GM19035 (cell line): ENCODE measurements around the gene GIMAP8.

ENCODE experiments used
- ATAC-seq: cut with Tn5 transposase; IDR thresholded peaks from one replicate; pipeline ENCODE4 v1.9.1; 2021; ENCODE audit not compliant: unreplicated experiment

The GIMAP8 gene

DNA sequence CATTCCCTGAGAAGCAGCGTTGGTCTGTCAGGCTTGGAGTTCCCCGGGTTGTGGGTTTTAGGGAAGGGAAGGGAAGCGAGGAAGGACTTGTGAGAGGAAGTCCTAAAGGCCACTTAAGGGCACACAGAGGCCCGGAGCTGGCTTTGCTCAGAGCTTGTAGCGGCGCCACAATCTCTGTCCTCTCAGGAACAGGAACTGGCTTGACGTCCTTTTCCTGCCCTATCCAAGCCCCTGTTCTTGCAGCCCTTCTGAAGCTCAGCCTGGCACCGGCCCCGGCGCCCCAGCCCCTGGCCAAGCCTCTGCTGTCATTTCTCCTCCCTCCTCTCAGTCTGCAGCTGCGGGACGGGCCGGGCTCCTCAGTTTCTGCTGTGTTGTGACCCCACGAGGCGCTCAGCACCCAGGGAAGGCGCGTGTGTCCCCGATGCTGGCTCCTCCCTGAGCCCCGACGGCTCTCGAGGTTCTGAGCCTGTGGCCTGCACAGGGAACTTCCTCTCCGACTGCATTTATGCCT is at the start of gene GIMAP8:
Gene GIMAP8, plus strand, starts transcription at position 140 of the 511 bp plus-strand sequence. CDS start 16,069 bp downstream, outside the sequence.
- no peak for ATAC-seq

DNA sequence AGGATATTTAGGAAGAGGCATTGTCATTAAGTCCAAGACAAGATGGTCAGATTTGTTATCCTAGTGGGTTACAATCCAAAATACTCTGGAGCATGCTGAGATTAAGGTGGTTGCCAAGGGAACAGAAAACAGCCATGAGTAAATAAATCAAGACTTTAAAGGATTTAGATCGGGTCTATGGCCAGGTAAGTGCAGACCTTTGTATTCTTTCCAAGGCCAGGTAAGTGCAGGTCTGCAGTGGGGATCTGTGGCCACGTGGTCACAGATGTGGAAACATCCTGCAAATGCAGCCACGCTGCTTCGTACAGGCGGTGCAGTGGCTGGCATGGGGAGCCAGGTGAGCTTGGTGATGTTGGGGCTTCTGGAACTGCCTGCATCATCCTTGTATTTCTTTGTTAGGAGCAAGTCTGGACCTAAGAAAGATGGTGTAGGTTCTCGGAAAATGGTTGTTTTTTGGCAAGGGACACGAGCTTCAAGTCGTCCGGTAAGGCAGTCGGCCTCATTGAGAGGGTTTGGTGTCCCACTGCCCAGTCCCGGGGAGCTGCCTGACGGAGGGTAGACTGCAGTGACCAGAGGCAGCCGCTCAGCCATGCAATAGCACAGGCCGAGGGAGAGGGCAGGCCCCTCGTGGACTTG is 49.5 kb upstream of the GIMAP8 start:
- no peak for ATAC-seq

DNA sequence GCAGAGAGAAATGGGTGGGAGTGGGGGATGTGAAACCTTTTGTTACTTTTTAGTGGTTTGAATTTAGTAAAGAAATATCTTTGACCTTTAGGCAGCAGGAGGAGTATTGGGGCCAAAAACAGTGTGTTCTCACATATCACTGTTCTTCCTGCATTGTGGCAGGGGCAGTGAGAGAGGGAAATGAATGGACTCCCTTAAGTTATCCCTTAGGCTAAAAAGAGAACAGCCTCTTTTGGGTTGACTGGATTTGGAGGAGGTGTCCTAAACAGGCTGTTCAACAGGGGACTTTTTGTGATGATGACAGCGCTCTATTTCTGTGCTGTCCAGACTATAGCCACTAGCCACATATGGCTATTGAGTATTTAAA is 49.0 kb upstream of the GIMAP8 start:
- no peak for ATAC-seq

DNA sequence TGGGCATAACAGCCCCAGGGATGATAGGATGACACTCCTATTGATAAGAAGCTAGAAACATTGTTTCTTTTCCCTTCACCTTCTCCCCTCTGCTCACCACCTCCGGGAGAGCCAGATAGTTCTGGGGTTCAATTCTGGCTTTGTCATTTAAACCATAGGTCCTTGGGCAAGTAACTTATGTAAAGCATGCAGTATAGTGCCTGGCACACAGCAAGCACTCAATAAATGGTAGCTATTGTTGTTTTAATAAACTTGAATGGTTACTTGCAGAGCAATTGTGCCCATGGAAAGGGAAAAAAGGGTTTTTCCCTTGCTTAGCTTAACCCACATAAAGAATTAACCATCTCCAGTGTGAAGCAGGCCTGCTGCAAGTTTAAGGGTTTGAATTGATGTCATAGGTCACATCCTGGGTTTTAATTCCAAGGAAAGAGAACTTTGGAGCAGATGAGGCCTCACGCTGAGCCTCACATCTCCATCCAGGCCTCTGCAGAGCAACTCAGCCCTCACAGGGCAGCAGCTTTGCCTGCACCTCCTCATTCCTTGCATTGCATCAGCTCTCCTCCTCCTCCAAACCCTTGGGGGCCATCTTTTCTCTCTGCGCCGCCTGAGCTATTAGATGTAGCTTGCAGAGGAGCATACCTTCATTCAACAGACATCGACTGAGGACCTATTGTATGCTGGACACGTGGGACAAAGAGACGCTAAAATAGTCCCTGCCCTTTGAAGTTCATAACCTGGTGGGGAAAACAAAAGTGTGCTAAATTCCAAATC is 48.4 kb upstream of the GIMAP8 start:
- ATAC-seq = no peak

DNA sequence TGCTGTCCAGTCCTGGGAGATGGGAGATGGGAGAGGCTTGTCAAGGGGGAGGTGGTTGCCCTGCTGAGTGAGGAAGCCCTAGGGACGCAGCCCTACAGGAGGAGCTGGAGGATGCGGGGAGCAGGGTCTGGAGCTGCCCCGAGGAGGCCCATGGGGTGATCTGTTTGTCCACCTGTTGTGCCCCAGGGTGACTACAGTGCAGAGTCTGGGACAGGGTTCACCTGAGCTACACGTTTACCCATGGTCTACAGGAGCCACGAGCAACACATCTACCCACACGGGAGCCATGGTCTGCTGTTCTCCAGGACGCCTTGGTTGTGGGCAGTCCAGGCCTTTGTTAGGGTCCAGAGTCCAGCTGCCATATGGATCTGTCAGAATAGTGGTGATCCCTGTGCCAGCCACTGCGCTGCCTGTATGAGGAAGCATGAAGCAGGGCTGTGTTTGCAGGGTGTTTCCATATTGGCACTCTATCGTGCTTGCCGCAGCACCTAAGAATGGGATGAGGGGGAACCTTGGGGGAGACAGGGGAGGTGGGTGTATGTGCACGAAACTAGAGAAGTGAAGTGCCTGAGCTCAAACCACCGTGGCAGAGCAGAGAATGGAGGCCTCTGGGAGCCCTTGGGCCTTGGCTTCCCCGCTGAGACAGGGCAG is 47.6 kb upstream of the GIMAP8 start:
- no peak for ATAC-seq

DNA sequence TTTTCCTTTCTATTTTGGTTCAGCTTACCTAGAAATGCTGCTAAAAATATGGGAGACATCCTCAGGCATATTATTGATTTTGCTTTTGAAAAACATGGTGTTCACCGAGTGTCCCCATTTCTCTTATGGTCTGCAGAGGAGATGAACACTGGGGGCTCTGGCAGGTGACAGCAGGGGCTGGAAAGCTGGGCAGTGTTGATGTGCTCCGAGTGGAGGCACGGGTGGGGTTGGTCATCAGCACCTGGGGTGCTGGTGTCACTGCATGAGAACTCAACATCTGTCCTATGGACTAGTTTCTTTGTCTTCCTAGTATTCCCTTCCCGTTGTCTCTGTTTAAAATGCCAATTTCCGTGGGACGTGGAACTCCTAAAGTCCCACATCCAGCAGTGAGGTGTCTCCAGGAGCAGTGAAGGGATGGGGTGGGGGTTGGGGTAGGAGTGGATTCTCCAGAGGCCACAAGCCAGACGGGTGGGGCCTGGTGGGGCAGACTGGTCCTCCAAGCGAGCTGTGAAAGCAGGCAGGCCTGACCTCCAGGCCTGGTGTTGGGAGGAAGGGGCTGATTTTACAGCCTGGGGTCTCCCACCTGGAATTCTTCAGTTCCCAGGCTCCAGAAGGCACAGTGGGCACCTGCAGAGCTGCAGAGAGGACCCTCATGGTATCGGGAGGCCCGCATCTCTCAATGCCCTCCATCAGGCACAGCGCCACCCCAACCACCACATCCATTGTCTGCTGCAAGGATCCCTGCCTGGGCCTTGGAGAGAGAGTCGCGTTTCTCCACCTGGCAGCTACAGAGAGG is 46.9 kb upstream of the GIMAP8 start:
- ATAC-seq = no peak

DNA sequence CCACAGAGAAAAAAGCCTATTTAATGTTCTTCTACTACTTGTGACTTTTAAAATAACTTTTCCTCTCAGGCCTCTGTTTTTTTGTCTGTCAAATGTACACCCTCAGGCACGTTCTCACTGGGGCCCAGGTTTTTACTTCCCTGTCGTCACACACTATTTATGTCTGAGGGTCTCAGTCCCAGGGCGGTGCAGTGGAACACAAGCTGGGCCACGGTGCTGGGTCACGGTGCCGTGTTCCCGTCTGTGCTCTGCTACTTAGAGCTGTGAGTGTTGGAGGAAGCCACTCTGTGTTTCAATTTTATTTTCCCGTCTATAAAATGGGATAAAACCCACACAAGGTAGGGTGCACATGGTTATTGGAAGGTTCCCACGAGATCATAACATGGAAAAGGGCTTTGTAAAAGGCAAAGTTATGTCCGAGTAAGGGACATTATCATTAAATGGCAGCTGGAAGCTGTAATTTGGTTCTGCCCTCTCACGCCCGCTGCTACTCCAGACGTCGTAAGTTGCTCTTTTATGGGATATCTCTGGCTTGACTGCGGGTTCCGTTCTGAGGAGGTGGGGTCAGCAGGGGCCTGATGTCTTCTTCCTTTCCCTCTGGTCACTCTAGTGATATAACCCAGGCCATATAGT is 46.1 kb upstream of the GIMAP8 start:
- no peak for ATAC-seq

DNA sequence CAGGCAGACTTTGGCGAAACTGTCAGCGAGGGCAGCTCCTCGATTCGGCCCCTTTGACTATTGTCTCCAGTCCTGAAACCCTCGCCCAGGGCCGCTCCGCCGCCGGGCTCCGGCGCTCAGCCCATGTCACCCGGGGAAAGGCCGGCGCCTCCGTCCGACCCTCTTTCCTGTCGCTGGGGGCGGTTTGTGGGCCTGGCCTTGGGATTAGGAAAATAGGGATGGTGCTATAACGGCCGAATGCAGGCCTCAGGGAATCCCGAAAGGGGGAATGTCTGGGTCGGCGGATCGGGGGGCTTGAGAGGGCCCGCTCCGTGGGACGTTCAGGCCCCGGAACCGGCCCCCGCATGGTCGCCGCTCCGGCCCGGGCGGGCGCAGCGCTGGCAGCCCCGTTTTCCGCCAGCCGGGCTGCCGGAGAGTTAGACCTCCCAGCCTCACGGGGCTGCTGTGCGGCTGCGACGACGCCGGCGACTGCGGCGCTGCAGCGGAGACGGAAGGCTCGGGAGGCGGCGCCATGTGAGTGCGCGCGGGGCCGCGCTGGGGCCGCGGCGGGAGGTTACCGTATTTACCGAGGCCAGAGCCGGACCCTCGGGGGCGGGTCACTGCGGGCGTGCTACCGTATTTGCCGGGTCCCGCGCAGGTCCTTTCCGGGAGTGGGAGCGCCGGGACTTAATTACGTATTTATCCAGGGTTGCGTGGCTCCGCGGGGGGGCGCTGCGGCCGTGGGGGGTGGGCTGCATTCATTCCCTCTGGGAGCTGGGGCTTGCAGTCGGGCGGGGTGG is 45.4 kb upstream of the GIMAP8 start:
- ATAC-seq = peak; percentile 75

DNA sequence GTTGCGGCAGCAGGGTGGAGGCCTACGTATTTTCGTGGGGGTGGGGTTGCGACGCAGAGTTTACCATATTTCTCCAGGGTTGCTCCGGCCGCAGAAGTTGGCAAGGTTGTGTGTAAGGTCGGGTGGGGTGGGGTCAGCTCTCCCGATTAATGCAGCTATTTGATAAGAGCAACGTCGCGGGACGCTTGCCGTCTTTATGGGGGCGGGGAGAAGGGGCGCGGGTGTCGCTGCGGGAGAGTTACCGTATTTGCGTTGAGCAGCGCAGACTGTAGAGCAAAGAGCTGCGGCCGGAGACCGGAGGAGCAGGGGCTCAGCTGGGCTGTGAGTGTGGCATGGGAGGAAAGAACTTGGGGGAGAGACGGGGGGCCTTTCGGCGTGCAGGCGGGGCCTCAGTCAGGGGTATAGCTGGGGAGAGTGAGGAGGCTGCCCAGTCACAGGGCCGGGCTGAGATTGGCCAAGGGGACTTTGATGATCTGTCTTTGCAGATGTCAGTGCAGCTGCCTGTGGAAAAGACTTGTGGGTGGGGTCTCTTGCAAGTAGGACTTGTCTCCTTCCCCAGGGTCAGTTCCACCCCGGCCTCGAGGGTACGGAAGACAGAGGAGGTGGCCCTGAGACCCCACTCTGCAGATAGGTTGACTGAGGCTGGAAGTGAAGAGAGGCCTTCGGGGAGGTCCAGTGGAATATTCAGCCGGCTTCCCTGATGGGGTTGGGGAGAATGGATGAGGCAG is 44.7 kb upstream of the GIMAP8 start:
- ATAC-seq = no peak

DNA sequence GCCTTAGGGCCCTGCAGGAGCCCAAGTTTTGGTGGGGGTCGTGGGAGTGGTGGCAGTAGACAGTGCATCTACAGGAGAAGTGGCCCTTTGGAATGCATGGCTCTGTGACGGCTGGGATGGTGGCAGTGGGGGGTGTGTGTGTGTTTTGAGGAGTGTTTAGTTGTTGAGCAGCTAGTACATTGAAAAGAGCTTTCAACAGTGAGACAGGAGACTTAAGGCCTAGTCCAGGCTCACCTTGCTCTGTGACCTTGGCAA is 44.2 kb upstream of the GIMAP8 start:
- ATAC-seq = no peak

DNA sequence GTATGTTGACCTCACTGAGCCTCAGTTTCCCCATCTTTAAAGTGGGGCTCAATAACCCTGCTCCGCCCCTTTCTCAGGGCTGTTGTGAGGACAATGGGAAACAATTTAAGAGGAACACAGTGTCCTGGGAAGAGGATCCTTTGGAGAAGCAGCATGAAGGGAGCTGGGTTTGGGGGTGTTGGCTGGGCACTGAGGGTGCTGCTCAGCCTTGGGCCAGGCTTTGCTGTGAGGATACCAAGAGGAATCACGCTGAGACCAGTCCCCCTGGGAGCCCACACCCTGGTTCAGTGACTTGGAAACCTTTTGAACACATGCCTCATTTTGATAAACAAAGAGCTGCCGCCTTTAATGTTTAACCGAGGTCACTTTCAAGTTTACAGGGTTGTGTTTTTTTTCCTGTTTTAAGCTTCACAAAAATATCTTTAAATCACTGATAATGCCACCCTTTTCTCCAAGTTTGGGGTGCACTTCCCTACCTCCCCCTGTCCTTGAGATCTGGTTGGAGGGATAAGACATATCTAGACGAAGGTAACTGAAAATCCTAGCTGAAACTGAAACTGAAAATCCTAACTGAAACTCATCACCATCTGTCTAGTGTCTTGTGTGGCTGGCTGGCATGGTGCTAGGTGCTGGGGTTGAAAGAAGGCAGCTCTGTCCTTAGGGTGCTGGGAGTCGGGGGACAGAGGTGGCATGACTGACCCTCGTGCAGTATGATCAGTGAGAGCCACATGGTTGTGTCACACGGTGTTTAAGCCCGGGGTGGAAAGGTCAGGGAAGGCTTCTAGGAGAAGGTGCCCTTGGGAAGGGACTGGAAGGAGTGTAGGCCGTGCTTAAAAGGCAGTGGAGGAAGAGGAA is 43.6 kb upstream of the GIMAP8 start:
- ATAC-seq = peak; percentile 46

DNA sequence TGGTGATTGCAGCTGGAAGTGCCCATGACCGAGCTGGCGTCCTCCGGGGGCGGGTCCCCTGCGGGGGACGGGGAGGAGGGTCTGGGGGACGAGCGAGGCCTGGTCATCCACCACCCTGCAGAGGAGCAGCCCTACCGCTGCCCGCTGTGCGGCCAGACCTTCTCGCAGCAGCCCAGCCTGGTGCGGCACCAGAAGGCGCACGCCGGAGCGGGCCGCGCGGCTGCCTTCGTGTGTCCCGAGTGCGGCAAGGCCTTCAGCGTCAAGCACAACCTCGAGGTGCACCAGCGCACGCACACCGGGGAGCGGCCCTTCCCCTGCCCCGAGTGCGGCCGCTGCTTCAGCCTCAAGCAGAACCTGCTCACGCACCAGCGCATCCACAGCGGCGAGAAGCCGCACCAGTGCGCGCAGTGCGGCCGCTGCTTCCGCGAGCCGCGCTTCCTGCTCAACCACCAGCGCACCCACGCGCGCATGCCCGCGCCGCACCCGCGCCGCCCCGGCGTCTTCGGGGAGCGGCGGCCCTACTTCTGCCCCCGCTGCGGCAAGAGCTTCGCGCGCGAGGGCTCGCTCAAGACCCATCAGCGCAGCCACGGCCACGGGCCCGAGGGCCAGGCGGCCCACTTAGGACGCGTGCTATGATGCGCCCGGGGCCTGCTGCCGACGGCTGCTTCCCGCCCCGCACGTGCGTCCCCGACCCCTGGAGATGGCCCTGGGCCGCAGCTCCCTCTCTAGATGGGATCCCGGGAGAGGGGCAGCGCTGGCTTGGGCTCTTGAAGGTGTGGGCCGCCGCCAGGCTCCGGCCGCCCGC is 42.6 kb upstream of the GIMAP8 start:
- ATAC-seq = no peak

DNA sequence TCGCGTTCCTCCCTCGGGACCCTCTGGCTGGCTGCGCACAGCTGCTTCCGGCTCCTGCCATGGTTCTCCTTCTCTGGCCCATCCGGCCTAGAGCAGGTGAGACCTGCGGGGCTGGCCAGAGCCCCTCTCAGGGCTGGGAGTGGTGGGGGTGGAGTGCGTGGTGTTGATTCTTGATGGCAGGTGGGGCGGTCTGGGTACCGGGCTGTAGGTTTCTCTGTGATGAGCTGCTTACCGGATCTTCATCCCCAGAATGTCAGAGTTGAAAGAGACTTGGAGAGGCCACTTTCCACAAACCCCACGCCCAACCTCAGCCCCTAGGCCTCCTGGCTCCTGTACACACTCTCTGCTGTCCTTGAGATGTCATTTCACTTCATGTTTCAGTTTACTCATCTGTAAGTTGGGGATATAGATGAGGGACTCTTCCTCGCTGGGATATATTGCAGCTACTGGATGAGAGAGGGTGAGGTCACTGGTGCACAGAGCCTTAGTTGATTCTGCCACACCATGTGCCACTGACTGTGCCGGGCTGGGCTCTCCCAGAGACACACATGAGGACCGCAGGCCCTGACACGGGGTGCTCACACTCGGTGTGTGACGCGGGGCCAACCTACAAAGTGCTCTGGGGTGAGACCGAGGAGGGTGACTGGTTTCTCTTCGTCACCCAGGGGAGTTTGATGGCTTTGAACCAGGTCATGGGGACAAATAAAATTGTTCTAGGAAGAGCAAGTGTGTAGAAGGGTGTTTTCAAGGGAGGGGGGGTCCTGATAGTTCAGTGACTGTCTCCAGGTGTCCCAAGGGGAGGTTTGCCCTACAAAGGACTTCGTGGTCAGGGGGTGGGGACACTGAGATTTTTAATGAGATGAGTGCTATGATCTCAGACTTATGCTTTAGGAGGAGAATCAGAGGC is 41.8 kb upstream of the GIMAP8 start:
- no peak for ATAC-seq

DNA sequence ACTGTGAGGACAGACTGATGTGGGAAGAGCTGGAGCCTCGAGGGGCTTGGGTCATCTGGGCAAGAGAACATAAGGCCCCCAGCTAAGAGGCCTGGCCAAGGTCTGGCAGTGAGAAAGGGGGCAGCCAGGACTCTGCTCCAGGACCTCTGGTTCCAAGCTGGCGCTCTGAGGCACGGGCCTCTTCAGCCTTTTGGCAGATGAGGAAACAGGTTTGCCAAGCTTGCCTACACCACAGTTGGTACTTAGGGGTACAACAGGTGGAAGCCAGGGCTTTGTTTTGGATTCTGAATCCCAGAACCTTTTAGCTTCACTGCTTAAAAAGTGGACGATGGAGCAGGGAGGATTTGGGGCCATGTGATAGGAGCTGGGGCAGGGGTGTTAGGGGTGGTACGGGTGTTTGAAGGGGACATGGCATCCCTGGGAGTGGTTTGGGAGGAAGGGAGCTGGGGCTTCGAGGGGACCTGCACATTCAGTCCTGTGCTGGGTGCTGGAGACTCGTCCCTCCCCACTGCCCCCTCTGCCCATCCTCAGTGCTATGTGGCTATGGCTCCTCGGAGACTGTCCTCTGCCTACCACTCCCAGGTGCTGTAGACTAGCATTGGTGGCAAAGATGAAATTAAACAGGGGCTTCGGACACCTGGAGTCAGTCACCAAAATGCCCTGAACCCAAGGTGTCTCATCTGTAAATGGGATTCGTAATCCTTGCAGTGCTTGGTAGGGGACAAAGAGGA is 41.0 kb upstream of the GIMAP8 start:
- no peak for ATAC-seq

DNA sequence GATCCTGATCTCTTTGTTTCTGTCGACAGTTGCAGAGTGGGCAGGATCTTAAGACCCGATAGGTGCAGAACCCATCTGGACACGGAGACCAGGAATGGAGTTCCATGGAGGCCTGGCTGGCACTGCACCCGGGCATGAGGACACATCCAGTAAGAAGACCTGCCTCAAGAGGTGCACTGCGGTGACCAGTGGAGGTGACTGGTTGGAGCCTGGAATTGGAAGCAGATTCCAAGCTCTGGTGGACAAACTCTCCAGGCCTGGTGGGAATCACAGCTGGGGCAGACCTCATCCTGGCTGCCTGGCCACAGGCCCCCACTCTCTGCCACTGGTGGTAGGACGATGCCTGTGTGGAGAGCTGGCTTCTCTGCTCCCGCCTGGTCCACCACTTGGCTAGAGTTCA is 40.3 kb upstream of the GIMAP8 start:
- ATAC-seq = no peak

DNA sequence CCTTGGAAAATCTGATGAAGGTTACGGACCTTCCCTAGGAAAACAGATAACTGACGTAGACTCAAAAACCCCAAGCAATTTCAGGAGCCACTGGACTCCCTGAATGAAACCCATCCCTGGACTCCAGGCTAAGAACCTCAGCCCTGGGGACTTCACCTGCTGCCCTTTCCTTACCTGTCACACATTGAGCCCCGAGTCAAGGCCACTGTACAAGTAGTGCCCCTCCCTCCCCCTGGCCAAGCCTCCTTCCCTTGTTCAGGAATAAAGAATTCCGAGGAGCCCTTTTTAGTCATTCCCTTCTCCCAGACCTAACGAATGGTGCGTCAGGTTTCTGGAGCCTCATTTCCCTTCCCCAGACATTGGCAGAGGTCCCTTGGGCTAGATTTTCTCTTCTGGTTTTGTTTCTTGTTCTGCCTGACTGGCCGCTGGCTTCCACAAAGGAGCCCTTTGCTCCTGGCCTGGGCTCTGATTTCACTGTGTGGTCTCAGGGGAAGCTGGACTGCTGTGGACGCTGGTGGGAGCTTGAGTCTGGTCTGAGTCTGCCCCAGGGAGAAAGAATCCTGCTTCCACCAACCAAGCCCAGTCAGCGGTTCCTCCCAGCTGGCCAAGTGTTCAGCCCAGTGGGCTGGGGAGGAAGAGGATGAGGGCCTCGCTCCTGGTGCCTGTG is 39.6 kb upstream of the GIMAP8 start:
- no peak for ATAC-seq
